Measurements from ENCODE around the gene DEDD.

DEDD gene

DNA sequence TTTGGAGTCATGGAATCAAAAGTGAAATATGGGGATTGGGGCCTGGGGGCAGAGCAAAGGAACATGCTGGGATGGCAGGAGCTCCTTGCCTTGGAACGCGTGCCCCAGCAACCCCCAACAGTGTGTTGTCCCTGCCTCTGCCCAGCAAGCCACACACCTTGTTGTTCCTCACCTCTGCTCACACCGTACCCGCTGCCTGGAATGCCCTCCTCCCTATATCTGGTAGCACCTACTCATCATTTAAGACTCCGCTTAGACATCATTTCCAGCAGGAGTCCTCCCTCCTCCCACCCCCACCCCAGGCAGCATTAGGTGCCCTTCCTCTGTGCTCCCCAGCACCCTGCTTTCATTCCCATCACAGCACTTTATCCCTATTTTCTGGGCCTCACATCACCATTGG lies 50.9 kb downstream of the DEDD start:
- Mint-ChIP-seq H3K9me3 (no peaks in the 10 kb centered on the region), H3K36me3 (ENCODE audit: insufficient read depth) (no peaks in the 10 kb centered on the region), H3K27me3 (no peaks in the 10 kb centered on the region), H3K4me1 (no peaks in the 10 kb centered on the region), H3K4me3 (no peak overlapping the region), H3K27ac (ENCODE audit: low read depth) (no peak overlapping the region)
- DNase-seq (ENCODE audit: low spot score in 2 of 2) (no peak), ATAC-seq (replicated peaks; ENCODE audit: extremely low read depth, poor library complexity, severe bottlenecking) (no peak)

- Mint-ChIP-seq H3K4me3 (no peak overlapping the region), H3K36me3 (ENCODE audit: insufficient read depth) (no peaks in the 10 kb centered on the region), H3K27ac (ENCODE audit: low read depth) (no peak overlapping the region), H3K27me3 (no peaks in the 10 kb centered on the region), H3K9me3 (no peaks in the 10 kb centered on the region), H3K4me1 (no peaks in the 10 kb centered on the region)
- DNase-seq (ENCODE audit: low spot score in 2 of 2) (no peak), ATAC-seq (replicated peaks; ENCODE audit: extremely low read depth, poor library complexity, severe bottlenecking) (no peak)
These were observed 51.7 kb downstream of the DEDD start for GRCh38 chr1:161080441-161081405.

DNA sequence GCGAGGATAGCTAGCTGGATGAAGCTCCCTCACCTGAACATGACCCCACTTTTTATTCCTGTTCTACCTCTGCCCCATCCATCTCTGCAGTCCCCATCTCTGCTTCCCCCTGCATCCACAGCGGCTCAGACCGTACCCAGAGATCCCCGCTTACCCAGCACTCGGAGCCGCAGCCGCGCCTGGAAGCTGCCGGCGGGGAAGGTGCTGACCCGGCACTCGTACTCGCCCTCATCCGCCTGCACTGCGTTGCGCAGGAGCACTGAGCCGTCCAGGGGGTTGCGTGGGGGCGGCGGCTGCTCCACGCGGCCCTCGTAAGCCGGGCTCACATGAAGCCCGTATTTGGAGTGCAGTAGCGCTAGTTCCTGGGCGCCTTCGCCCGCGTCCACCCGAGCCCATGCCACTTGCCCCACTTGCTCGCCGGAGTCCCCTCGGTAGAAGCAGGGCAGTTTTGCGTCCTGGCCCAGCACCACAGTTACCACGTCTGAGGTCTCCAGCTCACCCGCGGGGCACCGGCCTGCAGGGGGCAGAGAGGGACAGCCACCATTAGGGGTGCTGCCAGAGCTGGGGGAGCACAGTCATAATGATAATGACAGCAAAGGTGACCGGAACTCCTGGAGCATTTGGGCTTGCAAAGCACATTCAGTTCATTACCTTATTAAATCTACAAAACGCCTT lies 52.9 kb downstream of the DEDD start:
- no peak overlapping the region for H3K27ac Mint-ChIP-seq (ENCODE audit: low read depth)
- H3K4me1 Mint-ChIP-seq = no peaks in the 10 kb centered on the region
- no peaks in the 10 kb centered on the region for H3K9me3 Mint-ChIP-seq
- DNase-seq (ENCODE audit: low spot score in 2 of 2) (no peak), ATAC-seq (replicated peaks; ENCODE audit: extremely low read depth, poor library complexity, severe bottlenecking) (no peak)
- no peak overlapping the region for H3K4me3 Mint-ChIP-seq
- no peaks in the 10 kb centered on the region for H3K27me3 Mint-ChIP-seq
- H3K36me3 Mint-ChIP-seq (ENCODE audit: insufficient read depth) = no peaks in the 10 kb centered on the region

- Mint-ChIP-seq H3K4me3 (no peak overlapping the region), H3K4me1 (peaks cover 6% of the 10 kb centered on the region), H3K27ac (ENCODE audit: low read depth) (no peak overlapping the region), H3K36me3 (ENCODE audit: insufficient read depth) (no peaks in the 10 kb centered on the region), H3K27me3 (no peaks in the 10 kb centered on the region), H3K9me3 (no peaks in the 10 kb centered on the region)
- no peak for DNase-seq (ENCODE audit: low spot score in 2 of 2)
- ATAC-seq (replicated peaks; ENCODE audit: extremely low read depth, poor library complexity, severe bottlenecking) = no peak
These were observed 55.0 kb downstream of the DEDD start for GRCh38 chr1:161077426-161077825.

- ATAC-seq (replicated peaks; ENCODE audit: extremely low read depth, poor library complexity, severe bottlenecking) (no peak), DNase-seq (ENCODE audit: low spot score in 2 of 2) (no peak)
- Mint-ChIP-seq H3K4me3 (no peak overlapping the region), H3K27ac (ENCODE audit: low read depth) (no peak overlapping the region), H3K36me3 (ENCODE audit: insufficient read depth) (no peaks in the 10 kb centered on the region), H3K27me3 (no peaks in the 10 kb centered on the region), H3K4me1 (peaks cover 14% of the 10 kb centered on the region), H3K9me3 (no peaks in the 10 kb centered on the region)
These were observed 56.1 kb downstream of the DEDD start for GRCh38 chr1:161076410-161076809.

DNA sequence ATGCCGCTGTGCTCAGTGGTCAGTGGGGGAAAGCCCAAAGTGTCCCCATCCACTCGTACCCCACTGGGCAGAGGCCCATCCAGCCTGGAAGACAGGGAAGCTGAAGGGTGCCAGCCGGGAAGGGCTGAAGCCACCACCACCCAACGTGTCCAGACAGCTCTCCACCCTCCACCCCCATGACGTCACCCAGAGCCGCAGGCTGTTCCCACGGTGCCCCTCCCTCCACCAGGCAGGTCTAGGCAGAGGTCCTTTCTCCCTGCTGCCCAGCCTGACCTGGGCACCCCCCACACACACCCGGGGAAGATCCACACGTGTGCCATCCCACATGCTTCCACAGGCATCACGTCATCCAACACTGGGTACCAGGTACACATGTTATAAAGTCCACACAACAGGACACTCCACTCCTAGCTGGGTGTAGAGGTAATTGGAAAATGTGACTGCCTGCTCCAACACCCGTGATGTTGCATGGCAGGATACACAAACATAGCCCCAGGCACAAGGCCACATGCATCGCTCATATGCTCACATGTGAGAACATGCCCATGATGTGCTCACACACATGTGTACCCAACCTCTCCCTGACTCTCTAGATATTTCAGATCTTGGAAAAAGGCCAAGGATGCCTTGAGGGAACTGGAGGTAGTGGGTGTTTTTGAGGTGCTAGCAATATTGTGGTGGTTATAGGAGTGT lies 57.6 kb downstream of the DEDD start:
- no peaks in the 10 kb centered on the region for H3K27me3 Mint-ChIP-seq
- ATAC-seq (replicated peaks; ENCODE audit: extremely low read depth, poor library complexity, severe bottlenecking) (no peak), DNase-seq (ENCODE audit: low spot score in 2 of 2) (no peak)
- H3K27ac Mint-ChIP-seq (ENCODE audit: low read depth) = peak overlapping the region; percentile 44
- H3K9me3 Mint-ChIP-seq = no peaks in the 10 kb centered on the region
- peaks cover 23% of the 10 kb centered on the region for H3K4me1 Mint-ChIP-seq
- H3K4me3 Mint-ChIP-seq = no peak overlapping the region
- peaks cover 1% of the 10 kb centered on the region for H3K36me3 Mint-ChIP-seq (ENCODE audit: insufficient read depth)

DNA sequence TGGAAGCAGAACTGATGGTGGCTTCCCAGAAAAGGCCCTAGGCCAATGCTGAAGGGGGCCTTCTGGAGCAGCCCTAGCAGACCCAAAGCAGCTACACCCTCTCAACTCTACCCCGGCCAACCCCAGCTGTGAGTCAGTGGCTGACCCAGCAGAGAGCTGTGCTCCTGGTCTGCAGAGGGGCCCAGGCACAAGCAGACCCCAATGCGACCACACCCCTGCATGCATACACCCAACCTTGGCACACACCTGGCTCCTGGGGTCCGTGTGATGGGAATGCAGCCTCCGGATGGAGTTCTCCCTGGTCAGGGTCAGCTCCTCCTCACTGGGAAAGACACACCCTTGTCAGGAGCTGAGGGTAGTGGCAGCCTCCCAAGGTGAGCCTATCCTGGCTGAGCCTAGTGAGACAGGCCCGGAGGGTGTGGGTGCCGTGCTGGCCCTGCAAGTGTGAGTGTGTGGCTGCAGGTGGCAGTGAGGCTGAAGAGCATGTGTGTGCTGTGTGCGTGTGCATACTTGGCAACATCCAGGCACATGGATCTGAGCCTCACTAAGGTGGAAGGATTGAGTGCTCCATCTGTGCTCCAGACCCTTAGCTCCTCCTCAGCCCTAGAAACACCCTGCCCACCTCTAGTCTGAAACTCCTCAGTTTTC lies 58.9 kb downstream of the DEDD start:
- Mint-ChIP-seq H3K4me1 (peaks cover 34% of the 10 kb centered on the region), H3K9me3 (no peaks in the 10 kb centered on the region), H3K36me3 (ENCODE audit: insufficient read depth) (peaks cover 12% of the 10 kb centered on the region), H3K27ac (ENCODE audit: low read depth) (no peak overlapping the region), H3K4me3 (no peak overlapping the region), H3K27me3 (no peaks in the 10 kb centered on the region)
- DNase-seq (ENCODE audit: low spot score in 2 of 2) (no peak), ATAC-seq (replicated peaks; ENCODE audit: extremely low read depth, poor library complexity, severe bottlenecking) (no peak)

- DNase-seq (ENCODE audit: low spot score in 2 of 2) = no peak
- Mint-ChIP-seq H3K9me3 (no peaks in the 10 kb centered on the region), H3K4me3 (no peak overlapping the region), H3K27ac (ENCODE audit: low read depth) (no peak overlapping the region), H3K36me3 (ENCODE audit: insufficient read depth) (peaks cover 16% of the 10 kb centered on the region), H3K27me3 (no peaks in the 10 kb centered on the region), H3K4me1 (peaks cover 41% of the 10 kb centered on the region)
- no peak for ATAC-seq (replicated peaks; ENCODE audit: extremely low read depth, poor library complexity, severe bottlenecking)
These were observed 59.6 kb downstream of the DEDD start for GRCh38 chr1:161072751-161073449.

GRCh38 chr1:161071886-161072371 lies 60.5 kb downstream of the DEDD start:
- no peak for ATAC-seq (replicated peaks; ENCODE audit: extremely low read depth, poor library complexity, severe bottlenecking)
- H3K4me3 Mint-ChIP-seq = no peak overlapping the region
- H3K9me3 Mint-ChIP-seq = no peaks in the 10 kb centered on the region
- peaks cover 24% of the 10 kb centered on the region for H3K36me3 Mint-ChIP-seq (ENCODE audit: insufficient read depth)
- H3K4me1 Mint-ChIP-seq = peaks cover 50% of the 10 kb centered on the region
- no peak for DNase-seq (ENCODE audit: low spot score in 2 of 2)
- H3K27ac Mint-ChIP-seq (ENCODE audit: low read depth) = no peak overlapping the region
- H3K27me3 Mint-ChIP-seq = no peaks in the 10 kb centered on the region

Data from central memory CD8-positive, alpha-beta T cell (primary cell).